ENCODE data around the gene SCN3A. TPM values are rescaled to one million over a fixed set of nuclear protein-coding genes. Genes with fewer than 3 reads are reported as not detected.

Gene SCN3A
- total and polyA plus RNA-seq, 10 of the 15 experiments (the other 5 are each of a cell fraction or from before 2014, with no cell fraction given): 0.04 to 0.34 (median 0.06) TPM; not detected in 3

GRCh38 chr2:165109915-165110314 is 93.9 kb downstream of the SCN3A start:
- no peak for FAIRE-seq
- ATAC-seq: no peak
- Histone ChIP-seq H3K27me3 (replicated peaks in 1 of 2; ENCODE audit: control insufficient read depth in 2 of 2, insufficient read depth in 2 of 2, low read length in 1 of 2) (no peaks in the 10 kb centered on the region), H2AFZ (ENCODE audit: control insufficient read depth, low read depth, low read length) (no peak overlapping the region), H3K9me3 (replicated peaks; ENCODE audit: control insufficient read depth, insufficient read depth, low read length) (no peaks in the 10 kb centered on the region), H3K4me3 (no peak overlapping the region), H3K79me2 (ENCODE audit: control insufficient read depth, insufficient read depth, low read length) (no peaks in the 10 kb centered on the region), H3K36me3 (ENCODE audit: control insufficient read depth in 2 of 2, insufficient read depth in 2 of 2, low read length in 1 of 2) (no peaks in the 10 kb centered on the region), H3K9ac (ENCODE audit: control insufficient read depth, insufficient read depth, low read length) (no peak overlapping the region), H3K27ac (ENCODE audit: control insufficient read depth, insufficient read depth) (no peak overlapping the region), H3K4me2 (ENCODE audit: control insufficient read depth, insufficient read depth) (no peak overlapping the region), H3K4me1 (ENCODE audit: control insufficient read depth, insufficient read depth, low read length) (no peaks in the 10 kb centered on the region), H4K20me1 (ENCODE audit: control insufficient read depth, insufficient read depth) (no peaks in the 10 kb centered on the region)
- SMC1A ChIA-PET (ENCODE audit: uncharacterized antibody, unreplicated experiment): interaction anchor here (1.2 kb wide), 1 partner anchor 16 kb away, joined by 3 read pairs; no protein-coding TSS in a partner anchor
- in situ Hi-C loops (cut with MboI) (no loop called here), intact Hi-C loops (cut with micrococcal nuclease; ENCODE audit: unreplicated experiment) (no loop called here)
- no peak for TF ChIP-seq POU2F2 (IDR thresholded peaks at IDR 0.05; ENCODE audit: borderline replicate concordance, low read depth, low read length)
- TF ChIP-seq RELB (IDR thresholded peaks at IDR 0.05; ENCODE audit: low read depth): no peak
- TF ChIP-seq ELK1 (IDR thresholded peaks at IDR 0.05; ENCODE audit: low read depth, low read length): no peak
- TF ChIP-seq LARP7 (IDR thresholded peaks at IDR 0.05): no peak
- no peak for TF ChIP-seq BACH1 (IDR thresholded peaks at IDR 0.05; ENCODE audit: borderline replicate concordance)
- no peak for TF ChIP-seq ZBED1 (IDR thresholded peaks at IDR 0.05; ENCODE audit: borderline replicate concordance)
- TF ChIP-seq CREB1 (IDR thresholded peaks at IDR 0.05; ENCODE audit: low read depth): no peak
- TF ChIP-seq ZNF687 (IDR thresholded peaks at IDR 0.05): no peak
- no peak for TF ChIP-seq HDAC2 (IDR thresholded peaks at IDR 0.05)
- no peak for TF ChIP-seq SMARCA5 (IDR thresholded peaks at IDR 0.05)
- TF ChIP-seq NBN (IDR thresholded peaks at IDR 0.05): no peak
- no peak for TF ChIP-seq SMAD5 (IDR thresholded peaks at IDR 0.05; ENCODE audit: low read depth)
- TF ChIP-seq MYC (IDR thresholded peaks at IDR 0.05; ENCODE audit: insufficient read depth, insufficient read length, insufficient replicate concordance, low read length, severe bottlenecking): no peak
- TF ChIP-seq CHD2 (IDR thresholded peaks at IDR 0.05; ENCODE audit: borderline replicate concordance, low read depth, low read length): no peak
- CTCF ChIA-PET: no interaction called here
- 26% methylated on average over 5 of the region's 5 CpGs for WGBS (ENCODE audit: insufficient coverage, insufficient replicate concordance, low lambda C conversion rate, missing lambda C conversion rate)
- no TSS peak for BruUV-seq (replicated peaks)
- RAD21 ChIA-PET (ENCODE audit: unreplicated experiment): no interaction called here
- DNase-seq (ENCODE audit: low read depth, low spot score): no peak
- POLR2A ChIA-PET: no interaction called here
